Smooth muscle cell (in vitro differentiated cells): ENCODE data around the gene OCIAD1. TPM values are rescaled to one million over a fixed set of nuclear protein-coding genes. Genes with fewer than 3 reads are reported as not detected.

Experiments used
- DNase-seq: peaks from one replicate; lab custom pipeline; 2025; ENCODE audit not compliant: unreplicated experiment; lab: John Stamatoyannopoulos, UW
- H2AFZ ChIP-seq: fragments of 200-600 bp; sonication (generic); 2 replicates; pipeline ENCODE4 v1.6.0; 2016; ENCODE audit warnings: antibody characterized with exemption, low read depth, mild to moderate bottlenecking
- H3F3A ChIP-seq: fragments of 200-600 bp; sonication (generic); 2 replicates; pipeline ENCODE4 v1.6.0; 2017; ENCODE audit warnings: antibody characterized with exemption, low read depth
- H3K27ac ChIP-seq: fragments of 200-600 bp; sonication (generic); 2 replicates; pipeline ENCODE4 v1.5.1; 2016; ENCODE audit warnings: low read depth, mild to moderate bottlenecking
- H3K27me3 ChIP-seq: fragments of 200-600 bp; sonication (generic); 2 replicates; pipeline ENCODE4 v1.6.1; 2016; ENCODE audit warnings: low read depth, mild to moderate bottlenecking
- H3K36me3 ChIP-seq: fragments of 200-600 bp; sonication (generic); 2 replicates; pipeline ENCODE4 v1.5.1; 2016; ENCODE audit warnings: low read depth
- H3K4me1 ChIP-seq: fragments of 200-600 bp; sonication (generic); 2 replicates; pipeline ENCODE4 v1.5.1; 2016; ENCODE audit warnings: low read depth
- H3K4me2 ChIP-seq: fragments of 200-600 bp; sonication (generic); 2 replicates; pipeline ENCODE4 v1.6.0; 2016; ENCODE audit warnings: mild to moderate bottlenecking
- H3K4me3 ChIP-seq: fragments of 200-600 bp; sonication (generic); 2 replicates; pipeline ENCODE4 v1.5.1; 2016; ENCODE audit warnings: mild to moderate bottlenecking
- H3K79me2 ChIP-seq: fragments of 200-600 bp; sonication (generic); 2 replicates; pipeline ENCODE4 v1.6.0; 2016; ENCODE audit warnings: low read depth, mild to moderate bottlenecking
- H3K9ac ChIP-seq: fragments of 200-600 bp; sonication (generic); 2 replicates; pipeline ENCODE4 v1.6.0; 2016; ENCODE audit warnings: low read depth
- H3K9me3 ChIP-seq: fragments of 200-600 bp; sonication (generic); replicated peaks from 2 replicates; pipeline ENCODE4 v1.5.1; 2016; ENCODE audit warnings: low read depth
- H4K20me1 ChIP-seq: fragments of 200-600 bp; sonication (generic); 2 replicates; pipeline ENCODE4 v1.6.0; 2016; ENCODE audit warnings: low read depth
- WGBS: methylation state at CpG from one replicate; pipeline ENCODE4 v1.1.7; 2016; ENCODE audit warnings: low lambda C conversion rate; 5-methylcytosine and 5-hydroxymethylcytosine counted together
- polyA plus RNA-seq: library from polyadenylated mRNA; unstranded; fragments of >200 nt; fragmentation: Nextera tagmentation; extraction: Ambion mirVana; gene quantifications from 2 replicates; pipeline ENCODE4 v1.2.1, GENCODE V29; 2016
- total RNA-seq: library from RNA; depleted of rRNA; stranded (reverse); fragments of >200 nt; gene quantifications from 2 replicates; pipeline ENCODE4 v1.2.3, GENCODE V29; 2014
- TF ChIP-seq, protein P1 (sequence below): fragments of 200-600 bp; sonication (generic); IDR thresholded peaks from 2 replicates; pipeline ENCODE4 v1.5.1; 2017; ENCODE audit warnings: borderline replicate concordance, mild to moderate bottlenecking, antibody characterized with exemption; ENCODE audit not compliant: insufficient read depth, poor library complexity, severe bottlenecking

The OCIAD1 gene
- total RNA-seq: 180 and 196 TPM in 2 replicates
- polyA plus RNA-seq: 130 and 159 TPM in 2 replicates

GRCh38 chr4:48830706-48831531, at the start of gene OCIAD1:
Gene OCIAD1 (plus strand): TSS chr4:48831088. CDS start chr4:48832625, 1,537 bp downstream.
- Histone ChIP-seq H3K4me1 (peaks cover 19% of the 10 kb centered on the region), H3K27ac (peak within 1 kb of the TSS; percentile 96), H3K9me3 (no peaks in the 10 kb centered on the region), H3F3A (no peaks in the 10 kb centered on the region), H3K4me2 (peak within 1 kb of the TSS; percentile 99), H3K79me2 (peaks cover 49% of the 10 kb centered on the region), H3K9ac (peak within 1 kb of the TSS; percentile 99), H2AFZ (peak within 1 kb of the TSS; percentile 95), H3K27me3 (no peaks in the 10 kb centered on the region), H4K20me1 (peaks cover 4% of the 10 kb centered on the region), H3K4me3 (peak within 1 kb of the TSS; percentile 93), H3K36me3 (peaks cover 15% of the 10 kb centered on the region)
- WGBS: under 1% methylated on average over 56 of the region's 56 CpGs
- peak; percentile 66 for DNase-seq
- TF ChIP-seq, protein P1, sequence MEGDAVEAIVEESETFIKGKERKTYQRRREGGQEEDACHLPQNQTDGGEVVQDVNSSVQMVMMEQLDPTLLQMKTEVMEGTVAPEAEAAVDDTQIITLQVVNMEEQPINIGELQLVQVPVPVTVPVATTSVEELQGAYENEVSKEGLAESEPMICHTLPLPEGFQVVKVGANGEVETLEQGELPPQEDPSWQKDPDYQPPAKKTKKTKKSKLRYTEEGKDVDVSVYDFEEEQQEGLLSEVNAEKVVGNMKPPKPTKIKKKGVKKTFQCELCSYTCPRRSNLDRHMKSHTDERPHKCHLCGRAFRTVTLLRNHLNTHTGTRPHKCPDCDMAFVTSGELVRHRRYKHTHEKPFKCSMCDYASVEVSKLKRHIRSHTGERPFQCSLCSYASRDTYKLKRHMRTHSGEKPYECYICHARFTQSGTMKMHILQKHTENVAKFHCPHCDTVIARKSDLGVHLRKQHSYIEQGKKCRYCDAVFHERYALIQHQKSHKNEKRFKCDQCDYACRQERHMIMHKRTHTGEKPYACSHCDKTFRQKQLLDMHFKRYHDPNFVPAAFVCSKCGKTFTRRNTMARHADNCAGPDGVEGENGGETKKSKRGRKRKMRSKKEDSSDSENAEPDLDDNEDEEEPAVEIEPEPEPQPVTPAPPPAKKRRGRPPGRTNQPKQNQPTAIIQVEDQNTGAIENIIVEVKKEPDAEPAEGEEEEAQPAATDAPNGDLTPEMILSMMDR: no peak

GRCh38 chr4:48781968-48782367, 48.9 kb upstream of the OCIAD1 start:
- no peak overlapping the region for H3K4me2 ChIP-seq
- peaks cover 24% of the 10 kb centered on the region for H3K4me1 ChIP-seq
- TF ChIP-seq, protein P1: no peak

GRCh38 chr4:48785302-48785701, 45.6 kb upstream of the OCIAD1 start:
- H3K79me2 ChIP-seq: no peaks in the 10 kb centered on the region
- H4K20me1 ChIP-seq: no peaks in the 10 kb centered on the region
- no peaks in the 10 kb centered on the region for H3K36me3 ChIP-seq
- no peaks in the 10 kb centered on the region for H3K9me3 ChIP-seq
- no peaks in the 10 kb centered on the region for H3K27me3 ChIP-seq
- H2AFZ ChIP-seq: no peak overlapping the region
- H3F3A ChIP-seq: no peaks in the 10 kb centered on the region
- DNase-seq: no peak
- no peak overlapping the region for H3K9ac ChIP-seq
- TF ChIP-seq, protein P1: no peak
- H3K4me3 ChIP-seq: no peak overlapping the region
- H3K4me2 ChIP-seq: no peak overlapping the region
- no peak overlapping the region for H3K27ac ChIP-seq
- H3K4me1 ChIP-seq: peaks cover 17% of the 10 kb centered on the region

More at GRCh38 chr4:48781968-48782367, 48.9 kb upstream of the OCIAD1 start:
- Histone ChIP-seq H3K36me3 (no peaks in the 10 kb centered on the region), H2AFZ (peak overlapping the region; percentile 90), H3K9ac (no peak overlapping the region), H4K20me1 (peaks cover 19% of the 10 kb centered on the region), H3K27me3 (no peaks in the 10 kb centered on the region), H3K79me2 (peaks cover 20% of the 10 kb centered on the region), H3F3A (peaks cover 4% of the 10 kb centered on the region), H3K27ac (no peak overlapping the region), H3K9me3 (no peaks in the 10 kb centered on the region), H3K4me3 (no peak overlapping the region)
- DNase-seq: no peak

DNA sequence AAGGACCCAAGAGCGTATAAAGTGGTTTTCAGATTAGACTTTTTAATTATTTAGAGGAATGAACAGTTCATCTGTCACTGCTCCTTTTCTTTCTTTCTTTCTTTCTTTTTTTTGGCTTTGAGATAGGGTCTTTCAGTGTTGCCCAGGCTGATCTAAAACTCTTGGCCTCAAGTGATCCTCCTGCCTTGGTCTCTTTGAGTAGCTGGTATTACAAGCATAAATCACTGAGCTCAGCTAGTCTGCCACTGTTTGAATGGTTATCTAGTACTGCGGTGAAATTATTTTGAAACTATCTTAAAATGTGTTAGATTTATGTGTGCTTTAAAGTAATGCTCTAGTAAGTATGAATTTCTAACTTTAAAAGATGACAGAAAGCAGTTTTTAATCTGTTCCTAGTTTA, 44.3 kb upstream of the OCIAD1 start:
- no peaks in the 10 kb centered on the region for H3F3A ChIP-seq
- H3K79me2 ChIP-seq: no peaks in the 10 kb centered on the region
- H2AFZ ChIP-seq: no peak overlapping the region
- no peaks in the 10 kb centered on the region for H3K9me3 ChIP-seq
- no peaks in the 10 kb centered on the region for H3K36me3 ChIP-seq
- peaks cover 11% of the 10 kb centered on the region for H3K4me1 ChIP-seq
- TF ChIP-seq, protein P1: no peak
- no peak overlapping the region for H3K27ac ChIP-seq
- no peaks in the 10 kb centered on the region for H3K27me3 ChIP-seq
- no peak for DNase-seq
- H3K4me2 ChIP-seq: no peak overlapping the region
- WGBS: 87% methylated on average over 2 of the region's 2 CpGs
- no peak overlapping the region for H3K4me3 ChIP-seq
- no peaks in the 10 kb centered on the region for H4K20me1 ChIP-seq
- H3K9ac ChIP-seq: no peak overlapping the region
